Testis (tissue), 2 donors: Measurements from ENCODE around the gene KRT10.

Experiments used
- CTCF ChIP-seq, 3 experiments: fragments of 450-650 bp in 2 of 3; fragments of 200-600 bp in 1 of 3; sonication (generic) in 1 of 3; IDR thresholded peaks; one replicate each; pipeline ENCODE4 v1.5.1; 2016 to 2019; ENCODE audit warnings: antibody characterized with exemption in 3 of 3, mild to moderate bottlenecking in 2 of 3, moderate library complexity in 1 of 3
- POLR2A ChIP-seq: fragments of 450-650 bp; IDR thresholded peaks from one replicate; pipeline ENCODE4 v1.6.1; 2017; ENCODE audit warnings: antibody characterized with exemption, mild to moderate bottlenecking, moderate library complexity

- TF ChIP-seq CTCF (IDR thresholded peaks at IDR 0.05) (no peak), POLR2A (no peak)
Measured at GRCh38 chr17:40841246-40841645, 18.8 kb upstream of the KRT10 start.
